GM21619 (cell line): ENCODE results near the gene SULT1C2.

ENCODE experiments used
- ATAC-seq: cut with Tn5 transposase; IDR thresholded peaks from one replicate; pipeline ENCODE4 v1.9.1; 2021; ENCODE audit not compliant: unreplicated experiment

SULT1C2 gene

DNA sequence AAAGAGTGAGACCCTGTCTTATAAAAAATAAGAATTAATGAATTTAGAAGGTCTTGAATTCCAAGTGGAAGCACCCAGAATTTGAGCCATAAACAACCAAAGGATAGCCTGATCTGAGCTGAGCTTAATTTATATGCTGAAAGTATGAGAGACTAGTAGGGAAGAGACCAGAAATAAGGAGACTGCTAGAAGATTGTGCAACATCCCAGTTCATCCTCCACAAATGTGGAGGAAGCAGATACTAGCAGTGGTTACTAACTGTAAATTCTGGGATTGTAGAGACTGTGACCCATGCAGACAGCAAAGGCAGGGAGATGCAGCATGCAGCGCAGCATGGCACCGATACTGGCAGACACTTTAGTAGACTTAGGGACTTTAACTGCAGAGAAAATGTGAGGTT is 1.5 kb upstream of the SULT1C2 start:
- ATAC-seq: no peak

DNA sequence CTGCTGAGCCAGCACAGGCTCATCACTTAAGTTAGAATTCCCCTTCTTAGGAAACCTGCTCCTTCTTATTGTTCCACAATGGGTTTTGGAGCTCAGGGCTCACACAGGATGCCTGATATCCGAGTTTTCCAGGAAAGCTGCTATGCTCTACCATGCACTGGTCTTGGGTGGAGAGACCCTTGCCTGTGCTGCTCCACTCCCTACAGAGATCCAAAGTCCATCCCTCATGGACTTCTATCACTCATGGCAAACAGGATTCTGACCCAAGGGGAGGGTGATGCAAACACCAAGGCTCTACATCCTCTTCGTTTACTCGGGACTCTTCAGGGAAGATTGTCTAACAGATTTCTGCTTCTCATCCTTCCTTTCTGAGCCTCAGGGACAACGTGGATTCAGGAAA is 5.2 kb downstream of the SULT1C2 start:
- ATAC-seq: no peak

DNA sequence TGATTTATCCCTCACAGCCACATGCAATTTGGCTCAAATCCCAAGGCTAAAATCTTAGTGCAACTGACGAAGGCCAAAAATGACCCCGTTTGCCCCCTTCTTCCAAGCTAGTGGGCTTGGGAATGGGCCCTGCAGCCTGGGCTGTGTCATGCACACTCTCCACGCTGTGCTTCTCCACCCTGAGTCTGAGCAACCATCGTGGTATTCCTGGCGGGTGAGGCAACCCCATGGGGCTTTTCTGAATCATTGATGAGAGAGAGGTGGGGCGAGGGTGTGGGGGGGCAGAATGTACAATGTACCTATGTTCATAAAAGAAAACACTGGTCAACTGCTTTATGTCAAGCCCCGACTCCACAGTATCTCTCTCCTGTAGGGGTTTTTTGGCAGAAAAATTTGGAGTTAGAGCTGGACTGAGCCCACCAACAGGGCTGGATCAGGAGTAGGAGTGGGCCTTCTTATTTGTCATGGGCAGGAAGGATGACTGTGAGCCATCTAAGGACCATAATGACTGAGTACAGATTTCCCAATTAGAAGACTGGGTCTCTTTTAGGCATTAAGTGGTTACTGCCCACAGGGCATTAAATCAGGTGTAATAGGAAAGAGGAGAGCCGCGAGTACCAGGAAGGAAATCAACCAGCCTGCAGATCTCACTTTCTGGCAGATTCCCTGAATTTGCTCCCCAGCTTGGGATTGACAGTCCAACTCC is 8.9 kb downstream of the SULT1C2 start:
- ATAC-seq: no peak

DNA sequence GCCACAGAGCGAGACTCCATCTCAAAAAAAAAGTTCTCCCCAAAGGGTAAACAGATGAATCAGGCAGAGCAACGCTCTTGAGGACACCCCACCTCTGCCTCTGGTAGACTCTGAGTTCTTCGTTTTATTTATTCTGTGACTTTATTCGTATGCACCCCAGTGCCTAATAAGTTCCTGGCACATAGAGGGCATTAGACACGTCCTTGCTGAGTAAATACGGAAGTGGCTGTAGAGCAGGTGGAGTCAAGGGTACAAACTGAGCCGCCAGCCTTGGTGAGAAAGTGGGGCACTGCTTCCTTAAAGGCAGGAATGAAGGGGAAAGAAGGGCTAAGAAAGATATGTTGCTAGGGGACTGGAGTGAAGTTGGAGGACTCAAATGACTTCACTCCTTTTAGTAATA is 12.9 kb downstream of the SULT1C2 start:
- no peak for ATAC-seq

DNA sequence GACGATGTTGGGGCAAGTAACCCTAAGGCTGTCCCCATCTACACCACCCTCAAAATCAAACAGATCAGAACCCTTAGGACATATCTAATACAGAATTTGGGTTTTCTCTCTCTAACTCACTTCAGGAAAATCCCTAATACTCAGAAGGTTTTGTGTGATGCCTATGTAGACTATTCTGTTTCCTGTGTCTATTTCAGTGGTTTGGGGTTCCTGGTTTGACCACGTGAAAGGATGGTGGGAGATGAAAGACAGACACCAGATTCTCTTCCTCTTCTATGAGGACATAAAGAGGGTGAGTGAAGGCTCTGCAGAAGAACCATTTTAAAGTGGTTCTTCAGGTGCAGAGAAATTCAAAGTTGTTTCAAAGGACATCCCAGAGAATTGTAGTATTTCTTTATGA is 16.3 kb downstream of the SULT1C2 start:
- ATAC-seq: peak; percentile 53

DNA sequence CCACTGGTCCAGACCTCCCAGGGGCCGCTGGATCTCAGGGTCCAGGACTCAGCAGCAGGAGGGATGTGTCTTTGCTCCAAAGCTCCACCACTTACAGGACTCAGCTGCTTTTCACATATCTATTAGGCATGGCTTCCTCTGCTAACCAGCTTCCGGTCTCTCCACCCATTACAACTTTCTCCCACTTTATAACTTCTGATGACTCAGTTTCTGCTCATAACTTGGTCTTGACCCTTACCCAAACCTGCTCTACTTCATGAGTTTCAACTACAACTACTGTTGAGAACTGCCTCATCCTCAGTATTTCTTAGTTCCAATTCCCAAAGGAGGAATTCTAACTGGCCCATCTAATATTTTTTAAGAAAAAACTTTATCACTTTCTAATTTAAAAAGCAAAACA is 17.2 kb downstream of the SULT1C2 start:
- no peak for ATAC-seq

DNA sequence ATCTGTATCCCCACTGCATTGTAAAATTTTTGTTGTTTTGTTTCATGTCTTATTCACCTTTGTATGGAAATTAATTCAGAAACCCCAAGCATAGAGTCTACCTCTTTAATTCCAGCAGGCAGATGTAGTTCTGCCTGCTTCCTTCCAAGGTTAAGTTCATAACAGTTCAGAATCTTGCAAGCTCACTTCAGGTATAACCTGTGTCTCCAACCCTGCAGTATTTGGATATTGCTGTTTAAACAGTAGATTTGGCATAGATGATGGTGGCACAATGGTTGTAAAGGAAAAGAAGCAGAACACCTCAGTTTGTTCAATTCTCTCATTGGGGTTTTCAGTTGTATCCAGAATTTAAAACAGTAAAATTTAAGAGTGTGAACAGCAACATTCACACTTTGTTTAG is 21.2 kb downstream of the SULT1C2 start:
- ATAC-seq: no peak

DNA sequence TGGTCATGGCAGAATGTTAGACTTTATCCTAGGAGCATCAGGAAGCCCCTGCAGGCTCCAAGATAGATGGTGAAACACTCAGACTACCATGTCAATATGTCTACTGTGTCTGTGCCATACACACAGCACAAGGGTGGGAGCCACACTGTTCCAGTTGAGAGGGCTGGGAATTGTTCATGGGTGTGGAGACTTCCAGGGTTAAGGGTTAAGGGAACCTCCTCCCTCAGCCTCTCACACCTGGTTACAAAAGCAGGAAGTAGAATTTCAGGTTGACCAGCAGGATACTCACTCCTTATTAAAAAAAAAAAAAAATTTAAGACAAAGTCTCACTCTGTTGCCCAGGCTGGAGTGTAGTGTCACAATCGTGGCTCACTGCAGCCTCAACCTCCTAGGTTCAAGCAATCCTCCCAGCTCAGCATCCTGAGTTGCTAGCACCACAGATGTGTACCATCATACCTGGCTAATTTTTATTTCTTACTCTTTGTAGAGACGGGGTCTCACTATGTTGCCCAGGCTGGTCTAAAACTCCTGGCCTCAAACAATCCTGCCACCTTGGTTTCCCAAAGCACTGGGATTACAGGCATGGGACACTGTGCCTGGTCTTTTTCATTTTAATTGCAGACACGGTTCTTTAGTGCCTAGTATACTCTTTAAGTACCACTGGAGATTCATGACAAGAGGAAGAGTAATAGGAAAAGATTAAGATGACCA is 26.0 kb downstream of the SULT1C2 start:
- ATAC-seq: no peak

DNA sequence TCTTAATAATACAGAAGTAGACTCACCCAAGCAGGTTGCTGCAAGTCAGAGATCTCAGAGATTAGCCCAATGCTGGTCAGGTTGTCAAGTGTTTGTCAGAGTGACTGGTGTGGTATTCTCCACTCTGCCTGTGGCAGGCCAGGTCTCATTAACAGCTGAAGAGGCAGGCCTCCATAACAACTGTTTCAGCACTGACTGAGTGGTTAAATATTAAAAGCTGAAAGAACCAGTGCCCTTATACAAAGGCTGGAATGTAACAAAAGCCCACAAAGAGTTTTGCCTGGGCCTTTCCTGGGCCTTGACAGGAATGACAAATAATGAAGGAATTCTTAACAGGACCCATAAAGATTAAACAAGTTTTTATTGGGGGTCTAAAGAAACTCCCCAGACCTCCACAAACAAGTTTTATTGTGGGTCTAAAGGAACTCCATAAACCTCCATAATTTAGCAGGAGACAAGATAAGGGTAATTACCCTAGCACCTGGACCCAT is 26.8 kb downstream of the SULT1C2 start:
- no peak for ATAC-seq

DNA sequence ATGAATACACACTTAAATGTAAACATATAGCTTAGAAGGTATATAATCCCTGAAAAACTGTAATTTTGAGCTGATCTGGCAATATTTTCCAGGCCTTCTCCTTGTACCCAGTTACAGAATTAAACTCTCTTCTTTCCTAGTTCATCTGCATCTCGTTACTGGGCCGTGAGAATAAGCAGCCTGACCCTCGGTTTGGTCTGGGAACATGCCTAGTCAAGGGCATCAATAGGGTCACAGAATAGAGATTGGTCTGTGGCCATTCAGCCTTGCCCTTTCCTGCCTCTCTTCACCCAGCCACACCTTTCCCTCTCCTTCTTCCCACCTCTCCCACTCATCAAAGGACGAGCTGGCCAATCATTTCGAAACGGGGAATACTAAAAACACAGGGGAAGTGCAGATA is 27.3 kb downstream of the SULT1C2 start:
- no peak for ATAC-seq

DNA sequence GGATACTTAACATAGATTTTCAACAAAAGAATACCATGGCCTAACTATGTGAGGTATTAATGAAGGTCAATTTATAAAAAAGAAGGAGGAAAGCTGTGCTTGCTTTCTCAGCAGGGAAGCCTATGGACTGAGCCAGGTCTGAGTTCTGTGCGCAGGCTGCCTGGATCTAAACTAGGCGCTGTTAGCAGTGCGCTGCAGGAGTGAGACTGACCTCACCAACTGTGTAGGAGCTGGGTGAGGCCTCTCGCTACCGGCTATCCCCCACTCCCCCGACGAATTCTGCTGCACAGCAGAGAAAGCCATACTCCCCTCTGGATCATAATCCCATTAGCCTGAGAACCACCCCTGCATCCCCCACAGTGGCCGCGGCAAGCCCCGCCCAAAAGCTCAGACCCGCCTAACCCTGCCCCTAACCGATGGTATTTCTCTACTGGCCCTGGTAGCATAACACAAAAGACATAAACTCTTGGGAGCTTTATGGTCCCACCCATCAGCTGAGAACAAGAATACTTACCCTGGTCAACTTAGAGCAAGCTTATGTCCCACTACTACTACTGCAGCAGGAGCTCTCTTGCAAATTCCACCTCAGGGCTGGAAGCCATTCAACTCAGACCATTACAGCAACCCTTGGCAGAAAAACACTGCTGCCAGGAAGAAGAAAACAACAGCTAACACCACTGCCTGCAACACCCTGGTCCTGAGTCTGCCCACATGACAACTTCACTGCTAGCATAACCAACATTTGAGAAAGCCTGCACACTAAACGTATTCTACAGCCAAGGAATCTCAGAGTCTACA is 28.0 kb downstream of the SULT1C2 start:
- ATAC-seq: no peak

DNA sequence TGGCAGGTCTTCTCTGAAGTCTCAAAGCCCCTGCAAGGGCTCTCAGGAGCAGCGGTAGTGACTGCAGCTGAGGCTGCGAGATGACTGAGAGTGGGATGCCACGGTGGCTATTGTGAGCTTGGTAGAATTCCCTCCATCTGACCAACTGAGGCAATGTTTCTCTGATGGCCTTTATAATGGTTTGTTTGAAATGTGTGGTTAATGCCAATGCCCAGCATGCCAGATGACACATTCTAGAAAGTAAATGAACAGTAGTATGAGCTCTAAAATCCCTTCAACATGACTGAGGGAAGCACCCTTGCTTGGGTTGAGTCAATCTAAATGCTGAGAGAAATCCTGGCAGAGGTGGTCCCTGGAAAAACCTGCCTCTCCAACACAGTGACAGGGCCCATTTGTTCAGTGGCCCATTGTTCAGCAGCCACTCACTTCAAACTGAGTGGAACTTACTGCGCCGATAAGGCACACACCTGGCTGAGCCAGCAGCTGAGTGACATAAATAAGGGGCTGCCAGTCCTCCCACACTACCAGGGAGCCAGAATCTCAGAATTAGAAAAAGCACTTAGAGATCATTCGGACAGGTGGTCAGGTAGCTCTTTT is 31.7 kb downstream of the SULT1C2 start:
- ATAC-seq: no peak

DNA sequence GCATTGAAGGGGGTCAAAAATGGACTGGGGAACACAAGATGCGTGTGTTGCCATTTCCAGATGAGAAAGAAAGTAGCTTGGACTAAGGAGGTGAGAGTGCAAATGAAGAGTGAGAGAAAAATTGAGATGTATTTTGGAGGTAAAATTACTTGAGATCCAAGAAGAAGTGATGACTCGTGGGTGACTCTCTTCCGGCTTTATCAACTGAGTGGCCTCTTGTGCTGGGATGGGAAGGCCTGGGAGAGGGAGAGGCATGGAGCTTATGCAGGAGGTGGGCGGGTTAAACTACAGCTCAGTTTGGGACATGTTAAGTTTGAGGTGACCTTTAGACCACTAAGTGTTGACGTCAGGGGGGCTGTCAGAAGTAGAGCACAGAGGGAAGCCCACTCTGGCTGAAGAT is 34.9 kb downstream of the SULT1C2 start:
- ATAC-seq: no peak

DNA sequence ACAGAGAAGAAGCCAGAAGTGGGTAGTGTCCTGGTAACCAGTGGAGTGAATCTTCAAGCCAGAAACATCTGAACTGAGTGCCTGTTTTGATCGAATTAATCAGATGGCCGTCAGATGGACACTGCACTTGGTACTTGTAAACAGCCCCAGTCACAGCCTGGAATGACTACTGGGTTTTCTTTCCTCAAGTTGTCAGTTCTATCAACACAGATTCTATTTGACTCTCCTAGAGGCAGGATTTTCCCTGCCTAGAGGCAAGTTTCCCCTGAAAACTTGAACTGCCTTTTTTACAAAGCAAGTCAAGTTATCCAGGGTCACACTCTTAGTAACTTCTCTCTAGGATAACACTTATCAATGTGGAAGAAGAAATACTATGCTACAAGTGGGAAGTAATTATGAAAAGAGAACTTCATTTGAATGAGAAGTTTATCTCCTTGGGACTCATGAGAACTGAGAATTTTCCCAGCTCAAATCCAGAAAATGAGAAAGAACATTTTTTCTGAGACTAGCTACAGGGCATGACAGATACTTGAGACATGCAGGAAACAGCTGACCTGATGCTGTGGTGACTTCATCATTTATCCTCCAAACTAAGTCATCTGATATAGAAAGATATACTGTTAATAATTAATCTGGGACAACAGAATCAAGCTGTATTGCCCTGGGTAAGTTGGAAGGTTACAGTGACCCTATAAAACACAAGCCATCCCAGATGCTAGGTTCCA is 36.0 kb downstream of the SULT1C2 start:
- no peak for ATAC-seq

DNA sequence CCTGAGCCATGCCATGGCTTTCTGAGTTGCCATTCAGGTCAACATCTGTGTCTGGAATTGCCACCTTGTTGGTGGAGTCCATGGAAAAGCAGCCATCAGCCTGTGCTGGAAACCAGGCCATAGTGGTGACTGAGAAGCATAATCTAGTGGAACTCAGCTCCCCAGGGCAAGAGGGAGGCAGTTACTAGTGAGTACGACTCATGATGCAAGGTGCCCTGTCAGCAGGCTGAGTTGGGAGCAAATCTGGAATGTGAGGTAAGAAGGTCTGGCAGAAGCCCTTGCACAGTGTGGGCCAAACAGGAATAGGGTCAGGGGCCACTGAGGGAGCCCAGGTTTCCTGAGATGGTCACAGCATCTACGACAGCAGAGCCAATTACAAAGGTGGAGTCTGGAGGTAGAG is 37.1 kb downstream of the SULT1C2 start:
- no peak for ATAC-seq

DNA sequence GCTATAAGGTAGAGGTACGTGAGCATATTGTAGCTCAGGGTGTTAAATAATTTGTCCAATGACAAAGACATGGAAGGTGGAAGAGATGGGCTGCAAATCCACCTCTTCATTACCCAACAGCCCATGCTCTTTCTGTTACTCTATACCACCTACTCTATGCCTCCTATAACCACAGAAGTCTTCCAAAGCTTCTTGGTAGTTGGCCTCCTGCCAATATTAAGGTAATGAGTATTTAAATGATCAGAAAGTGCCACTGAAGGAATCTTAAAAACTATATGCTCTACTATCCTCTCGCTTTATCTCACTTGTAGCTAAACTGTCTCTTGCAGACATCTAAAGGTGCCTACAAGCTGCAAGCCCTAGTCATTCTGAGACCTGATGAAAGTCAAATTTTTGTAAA is 41.1 kb downstream of the SULT1C2 start:
- ATAC-seq: no peak

DNA sequence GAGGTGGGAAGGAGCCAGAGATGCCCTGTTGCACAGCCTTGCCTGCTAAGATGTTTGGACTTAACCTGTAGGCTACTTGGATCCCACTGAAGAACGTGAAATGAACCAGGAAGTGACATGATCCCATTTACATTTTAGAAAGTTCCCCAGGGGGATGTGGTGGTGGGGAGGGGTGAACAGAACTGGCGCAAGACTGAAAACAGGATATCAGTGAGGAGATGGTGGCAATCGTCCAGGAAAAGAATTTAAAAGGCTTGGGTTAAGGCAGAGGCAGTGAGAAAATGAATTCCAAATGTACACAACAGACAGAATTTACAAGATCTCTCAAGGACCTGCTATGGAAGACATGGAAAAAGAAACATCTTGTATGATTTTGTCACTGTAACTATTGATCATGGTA is 42.3 kb downstream of the SULT1C2 start:
- ATAC-seq: no peak

DNA sequence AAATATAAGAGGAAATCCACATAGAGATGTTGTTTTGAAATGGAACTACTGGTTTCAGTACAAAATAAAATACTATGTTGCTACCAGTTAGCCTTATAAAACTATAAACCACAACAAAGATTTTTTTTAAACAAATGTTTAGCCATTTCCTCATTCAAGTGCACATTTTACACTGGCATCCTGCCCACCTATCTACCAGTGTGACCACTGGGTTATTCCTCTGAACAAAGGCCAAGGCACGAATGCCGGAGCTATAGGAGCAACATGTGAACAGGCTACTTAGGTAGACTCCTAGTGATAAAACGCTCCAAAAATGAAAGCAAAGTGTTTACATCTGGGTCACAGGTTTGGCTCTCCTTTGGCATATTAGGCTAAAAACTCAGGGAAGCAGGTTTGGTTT is 57.3 kb downstream of the SULT1C2 start:
- no peak for ATAC-seq

DNA sequence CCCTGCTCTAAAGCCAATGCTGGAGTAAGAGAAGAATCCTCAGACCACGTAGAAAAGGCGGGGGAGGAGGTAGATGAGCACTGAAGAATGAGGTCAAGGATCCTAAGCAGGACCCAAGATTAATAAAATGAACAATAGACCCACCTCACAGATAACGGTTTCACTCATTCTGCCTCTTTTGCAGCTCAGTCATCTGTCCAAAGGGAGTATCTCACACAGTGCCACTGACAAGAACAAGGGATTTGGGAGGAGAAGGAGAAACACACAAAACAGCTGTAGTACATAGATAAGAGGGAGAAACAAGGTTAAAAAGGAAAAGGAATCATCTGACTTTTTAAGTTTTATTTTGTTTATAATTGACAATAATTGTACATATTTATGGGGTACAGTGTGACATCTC is 58.1 kb downstream of the SULT1C2 start:
- no peak for ATAC-seq

DNA sequence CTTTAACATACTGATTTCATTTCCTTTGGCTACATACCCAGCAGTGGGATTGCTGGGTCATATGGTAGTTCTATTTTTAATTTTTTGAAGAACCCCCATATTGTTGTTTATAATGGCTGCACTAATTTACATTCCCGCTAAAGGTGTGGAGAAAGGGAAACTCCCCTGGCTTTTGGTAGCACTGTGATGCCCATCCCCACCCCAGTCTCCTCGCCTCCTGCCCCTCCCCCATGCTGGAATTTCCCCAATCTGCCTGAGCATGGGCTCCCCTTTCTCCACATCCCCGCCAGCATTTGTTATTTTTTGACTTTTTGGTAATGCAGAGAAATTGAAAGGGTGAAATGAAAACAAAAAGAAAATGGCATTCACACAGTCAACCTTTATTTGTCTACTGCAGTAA is 59.1 kb downstream of the SULT1C2 start:
- ATAC-seq: no peak
